Endothelial cell (in vitro differentiated cells): ENCODE results near the gene BUB3. TPM values are rescaled to one million over a fixed set of nuclear protein-coding genes. Genes with fewer than 3 reads are reported as not detected.

Experiments used
- DNase-seq: peaks from one replicate; pipeline ENCODE4 v3.0.0; 2021; ENCODE audit warnings: low spot score
- H3K27ac Mint-ChIP-seq: one replicate; pipeline ENCODE4 v1.8.0; 2021; ENCODE audit warnings: mixed read lengths, inconsistent platforms; ENCODE audit not compliant: unreplicated experiment
- H3K27me3 Mint-ChIP-seq: one replicate; pipeline ENCODE4 v1.8.0; 2021; ENCODE audit warnings: mild to moderate bottlenecking, moderate library complexity, mixed read lengths, inconsistent platforms; ENCODE audit not compliant: unreplicated experiment
- H3K36me3 Mint-ChIP-seq: one replicate; pipeline ENCODE4 v1.8.0; 2021; ENCODE audit warnings: mild to moderate bottlenecking, low read depth, mixed read lengths, inconsistent platforms; ENCODE audit not compliant: unreplicated experiment
- H3K4me1 Mint-ChIP-seq: one replicate; pipeline ENCODE4 v1.8.0; 2021; ENCODE audit warnings: mild to moderate bottlenecking, mixed read lengths, inconsistent platforms; ENCODE audit not compliant: unreplicated experiment
- H3K4me3 Mint-ChIP-seq: one replicate; pipeline ENCODE4 v1.8.0; 2021; ENCODE audit warnings: mild to moderate bottlenecking, mixed read lengths, inconsistent platforms; ENCODE audit not compliant: unreplicated experiment
- H3K9me3 Mint-ChIP-seq: one replicate; pipeline ENCODE4 v1.8.0; 2021; ENCODE audit warnings: mixed read lengths, inconsistent platforms; ENCODE audit not compliant: unreplicated experiment
- CTCF ChIP-seq: fragments of 200-600 bp; sonication (generic); IDR thresholded peaks from one replicate; pipeline ENCODE4 v1.5.0; 2021; ENCODE audit warnings: antibody characterized with exemption; ENCODE audit not compliant: unreplicated experiment
- total RNA-seq: library from RNA; stranded (reverse); fragmentation: NEBNext Ultra II Directional; extraction: Animal tissue kit (Norgen Biotek cat#: 25700); gene quantifications from one replicate; pipeline ENCODE4 v1.2.1, GENCODE V29; 2021; ENCODE audit not compliant: unreplicated experiment

Gene BUB3
- total RNA-seq, 1 donor from 2014 or later = 107 TPM

GRCh38 chr10:123204127-123204461, 49.9 kb downstream of the BUB3 start:
- peaks cover 5% of the 10 kb centered on the region for H3K4me1 Mint-ChIP-seq
- H3K4me3 Mint-ChIP-seq = no peak overlapping the region
- H3K27me3 Mint-ChIP-seq = peaks cover 1% of the 10 kb centered on the region
- TF ChIP-seq CTCF = no peak
- H3K27ac Mint-ChIP-seq = no peak overlapping the region
- no peaks in the 10 kb centered on the region for H3K9me3 Mint-ChIP-seq
- DNase-seq = no peak
- H3K36me3 Mint-ChIP-seq = peaks cover 9% of the 10 kb centered on the region

- H3K4me1 Mint-ChIP-seq = peaks cover 5% of the 10 kb centered on the region
- no peak overlapping the region for H3K27ac Mint-ChIP-seq
- H3K27me3 Mint-ChIP-seq = peaks cover 1% of the 10 kb centered on the region
- H3K9me3 Mint-ChIP-seq = no peaks in the 10 kb centered on the region
- DNase-seq = no peak
- peaks cover 9% of the 10 kb centered on the region for H3K36me3 Mint-ChIP-seq
- TF ChIP-seq CTCF = no peak
- no peak overlapping the region for H3K4me3 Mint-ChIP-seq
These were observed 50.8 kb downstream of the BUB3 start for GRCh38 chr10:123205041-123205440.

GRCh38 chr10:123212063-123212462, 57.9 kb downstream of the BUB3 start:
- no peak overlapping the region for H3K4me3 Mint-ChIP-seq
- no peaks in the 10 kb centered on the region for H3K27me3 Mint-ChIP-seq
- peaks cover 8% of the 10 kb centered on the region for H3K4me1 Mint-ChIP-seq
- no peak for DNase-seq
- H3K9me3 Mint-ChIP-seq = peaks cover 4% of the 10 kb centered on the region
- H3K27ac Mint-ChIP-seq = no peak overlapping the region
- H3K36me3 Mint-ChIP-seq = peaks cover 9% of the 10 kb centered on the region
- TF ChIP-seq CTCF = no peak

- Mint-ChIP-seq H3K4me3 (no peak overlapping the region), H3K4me1 (peaks cover 8% of the 10 kb centered on the region), H3K27ac (no peak overlapping the region), H3K27me3 (no peaks in the 10 kb centered on the region), H3K36me3 (peaks cover 9% of the 10 kb centered on the region), H3K9me3 (peaks cover 4% of the 10 kb centered on the region)
- TF ChIP-seq CTCF = no peak
- DNase-seq = no peak
These were observed 58.4 kb downstream of the BUB3 start for GRCh38 chr10:123212640-123213039.

- DNase-seq = peak; percentile 33
These were observed 59.0 kb downstream of the BUB3 start for GRCh38 chr10:123213192-123213591.

More at GRCh38 chr10:123213192-123213591, 59.0 kb downstream of the BUB3 start:
- TF ChIP-seq CTCF = no peak
- H3K27me3 Mint-ChIP-seq = no peaks in the 10 kb centered on the region
- H3K4me3 Mint-ChIP-seq = no peak overlapping the region
- peaks cover 8% of the 10 kb centered on the region for H3K4me1 Mint-ChIP-seq
- H3K27ac Mint-ChIP-seq = peak overlapping the region; percentile 80
- peaks cover 4% of the 10 kb centered on the region for H3K9me3 Mint-ChIP-seq
- peaks cover 4% of the 10 kb centered on the region for H3K36me3 Mint-ChIP-seq

Other genes with a start within 250 kb of the BUB3 start
- gene FAM24A, start 243.8 kb upstream of the BUB3 start, total RNA-seq = not detected
- gene C10orf88, start 200.2 kb upstream of the BUB3 start, total RNA-seq = 9.9 TPM
- gene PSTK, start 174.0 kb upstream of the BUB3 start, total RNA-seq = 5.2 TPM
- 14.9 TPM for gene IKZF5, start 145.6 kb upstream of the BUB3 start, total RNA-seq
- 35.6 TPM for gene ACADSB, start 145.4 kb upstream of the BUB3 start, total RNA-seq
- not detected for gene HMX3, start 18.4 kb upstream of the BUB3 start, total RNA-seq
- gene HMX2, start 6.3 kb upstream of the BUB3 start, total RNA-seq = not detected